Progenitor cell of endocrine pancreas (in vitro differentiated cells): ENCODE results near the gene CCS. TPM values are rescaled to one million over a fixed set of nuclear protein-coding genes. Genes with fewer than 3 reads are reported as not detected.
A peak's percentile ranks its signal among the peaks of the same experiment; 100 is the strongest.
"Not testable (repeated sequence)": the region's sequence is repeated elsewhere in the genome, so short reads cannot be mapped to it uniquely, and the experiment has no call there.

Experiments used
- DNase-seq: peaks from one replicate; pipeline ENCODE4 v3.0.0; 2021; ENCODE audit warnings: low spot score; ENCODE audit not compliant: unreplicated experiment
- H3K27ac Mint-ChIP-seq: 2 replicates; pipeline ENCODE4 v1.8.0; 2021; ENCODE audit warnings: mild to moderate bottlenecking, moderate library complexity, mixed read lengths
- H3K27me3 Mint-ChIP-seq: 2 replicates; pipeline ENCODE4 v1.8.0; 2021; ENCODE audit warnings: mixed read lengths
- H3K36me3 Mint-ChIP-seq: 2 replicates; pipeline ENCODE4 v1.8.0; 2022; ENCODE audit warnings: mixed read lengths; ENCODE audit not compliant: insufficient read depth
- H3K4me1 Mint-ChIP-seq: 2 replicates; pipeline ENCODE4 v1.8.0; 2021; ENCODE audit warnings: low read depth, mixed read lengths
- H3K4me3 Mint-ChIP-seq: 2 replicates; pipeline ENCODE4 v1.8.0; 2021; ENCODE audit warnings: low read depth, mild to moderate bottlenecking, moderate library complexity, mixed read lengths
- H3K9me3 Mint-ChIP-seq: 2 replicates; pipeline ENCODE4 v1.8.0; 2021; ENCODE audit warnings: low read depth, mixed read lengths
- CTCF ChIP-seq: fragments of 200-600 bp; sonication (generic); IDR thresholded peaks from one replicate; pipeline ENCODE4 v1.5.0; 2021; ENCODE audit warnings: antibody characterized with exemption, mild to moderate bottlenecking; ENCODE audit not compliant: unreplicated experiment
- long read RNA-seq: library from polyadenylated mRNA; unstranded; transcript quantifications from one replicate; pipeline ENCODE4 v2.0.0, GENCODE V29; 2020
- total RNA-seq: library from RNA; stranded (reverse); gene quantifications from 2 replicates; pipeline ENCODE4 v1.2.1, GENCODE V29; 2021

The CCS gene
- total RNA-seq: 48.9 and 49.7 TPM in 2 replicates
- long read RNA-seq, transcript CCS-205 (7 exons, 1,196 nt): major isoform, 22 of 45 reads
- long read RNA-seq, transcript CCS-208 (8 exons, 1,430 nt): minor isoform, 8 of 45 reads
- long read RNA-seq, partial matches to known transcripts: 2 of 45 reads
- long read RNA-seq, other reads (novel, unspliced or antisense): 9 of 45 reads

- H3K9me3 Mint-ChIP-seq: peaks cover 15% of the 10 kb centered on the region
- H3K4me1 Mint-ChIP-seq: peaks cover 7% of the 10 kb centered on the region
- peak; percentile 91 for DNase-seq
- H3K27me3 Mint-ChIP-seq: no peaks in the 10 kb centered on the region
- H3K27ac Mint-ChIP-seq: peak within 1 kb of the TSS; percentile 87
- peak; percentile 63 for TF ChIP-seq CTCF
- H3K4me3 Mint-ChIP-seq: peak within 1 kb of the TSS; percentile 98
- H3K36me3 Mint-ChIP-seq: peaks cover 8% of the 10 kb centered on the region
Observed at GRCh38 chr11:66592457-66593302, at the start of gene CCS, which contains the start of gene CCDC87. Gene CCS, plus strand, starts transcription at chr11:66593185. Its CDS starts 77 bp downstream, at chr11:66593262. Gene CCDC87, minus strand, starts transcription at chr11:66593063. Its CDS starts 48 bp downstream, at chr11:66593015.

- Mint-ChIP-seq H3K27ac (no peak overlapping the region), H3K4me1 (peaks cover 12% of the 10 kb centered on the region), H3K4me3 (peak overlapping the region; percentile 57), H3K9me3 (no peaks in the 10 kb centered on the region), H3K36me3 (peaks cover 8% of the 10 kb centered on the region), H3K27me3 (peaks cover 2% of the 10 kb centered on the region)
- peak; percentile 48 for DNase-seq
- TF ChIP-seq CTCF: peak; percentile 63
Observed at GRCh38 chr11:66543263-66544107, 49.5 kb upstream of the CCS start.

- H3K27ac Mint-ChIP-seq: not testable (repeated sequence)
Observed at GRCh38 chr11:66544952-66545351, 48.0 kb upstream of the CCS start.

GRCh38 chr11:66545701-66546367, 47.2 kb upstream of the CCS start, which contains the start of gene ZDHHC24:
Gene ZDHHC24, minus strand, starts transcription at chr11:66546048. Its CDS starts 45 bp downstream, at chr11:66546003.
- TF ChIP-seq CTCF: no peak
- Mint-ChIP-seq H3K4me3 (peak within 1 kb of the TSS; percentile 69), H3K27me3 (peaks cover 15% of the 10 kb centered on the region), H3K36me3 (peaks cover 8% of the 10 kb centered on the region), H3K4me1 (peaks cover 12% of the 10 kb centered on the region), H3K9me3 (no peaks in the 10 kb centered on the region), H3K27ac (peak within 1 kb of the TSS; percentile 77)
- DNase-seq: peak; percentile 88

More at GRCh38 chr11:66544952-66545351, 48.0 kb upstream of the CCS start:
- not testable (repeated sequence) for H3K9me3 Mint-ChIP-seq, H3K36me3 Mint-ChIP-seq, DNase-seq
- Mint-ChIP-seq H3K4me3 (peak overlapping the region; percentile 69), H3K4me1 (peaks cover 12% of the 10 kb centered on the region), H3K27me3 (peaks cover 10% of the 10 kb centered on the region)

GRCh38 chr11:66546368-66546965, 46.5 kb upstream of the CCS start, which contains the start of gene ACTN3:
Gene ACTN3, plus strand, starts transcription at chr11:66546903. Its CDS starts 35 bp downstream, at chr11:66546938.
- Mint-ChIP-seq H3K27ac (no peak within 1 kb of the TSS), H3K27me3 (peaks cover 15% of the 10 kb centered on the region), H3K4me3 (peak within 1 kb of the TSS; percentile 69), H3K36me3 (peaks cover 8% of the 10 kb centered on the region), H3K4me1 (peaks cover 12% of the 10 kb centered on the region), H3K9me3 (no peaks in the 10 kb centered on the region)
- no peak for DNase-seq
- no peak for TF ChIP-seq CTCF
